Neural progenitor cell (in vitro differentiated cells): ENCODE results near the gene LANCL1.
"Not testable (repeated sequence)": the region's sequence is repeated elsewhere in the genome, so short reads cannot be mapped to it uniquely, and the experiment has no call there.

Experiments
- EZH2 ChIP-seq: fragments of 200-600 bp; sonication (generic); IDR thresholded peaks from 2 replicates; pipeline ENCODE4 v1.6.1; 2017; ENCODE audit warnings: antibody characterized with exemption, mild to moderate bottlenecking, moderate library complexity
- TF ChIP-seq, protein P1 (sequence below): fragments of 200-600 bp; sonication (generic); IDR thresholded peaks from 2 replicates; pipeline ENCODE4 v1.5.1; 2017; ENCODE audit warnings: antibody characterized with exemption, mild to moderate bottlenecking

- TF ChIP-seq, protein P1, sequence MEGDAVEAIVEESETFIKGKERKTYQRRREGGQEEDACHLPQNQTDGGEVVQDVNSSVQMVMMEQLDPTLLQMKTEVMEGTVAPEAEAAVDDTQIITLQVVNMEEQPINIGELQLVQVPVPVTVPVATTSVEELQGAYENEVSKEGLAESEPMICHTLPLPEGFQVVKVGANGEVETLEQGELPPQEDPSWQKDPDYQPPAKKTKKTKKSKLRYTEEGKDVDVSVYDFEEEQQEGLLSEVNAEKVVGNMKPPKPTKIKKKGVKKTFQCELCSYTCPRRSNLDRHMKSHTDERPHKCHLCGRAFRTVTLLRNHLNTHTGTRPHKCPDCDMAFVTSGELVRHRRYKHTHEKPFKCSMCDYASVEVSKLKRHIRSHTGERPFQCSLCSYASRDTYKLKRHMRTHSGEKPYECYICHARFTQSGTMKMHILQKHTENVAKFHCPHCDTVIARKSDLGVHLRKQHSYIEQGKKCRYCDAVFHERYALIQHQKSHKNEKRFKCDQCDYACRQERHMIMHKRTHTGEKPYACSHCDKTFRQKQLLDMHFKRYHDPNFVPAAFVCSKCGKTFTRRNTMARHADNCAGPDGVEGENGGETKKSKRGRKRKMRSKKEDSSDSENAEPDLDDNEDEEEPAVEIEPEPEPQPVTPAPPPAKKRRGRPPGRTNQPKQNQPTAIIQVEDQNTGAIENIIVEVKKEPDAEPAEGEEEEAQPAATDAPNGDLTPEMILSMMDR, result not testable (repeated sequence)
- TF ChIP-seq EZH2, result not testable (repeated sequence)
These were observed 49.2 kb downstream of the LANCL1 start for GRCh38 chr2:210427309-210427708.
